Fibroblast of mammary gland (primary cell): ENCODE data around the gene BNIP5.

Source experiments
- DNase-seq: peaks from one replicate; pipeline ENCODE4 v3.0.0-alpha.2; 2010; ENCODE audit warnings: low read depth
- H3K4me3 ChIP-seq: 2 replicates; pipeline ENCODE4 v1.5.1; 2011; ENCODE audit warnings: low read depth, mild to moderate bottlenecking, low read length, moderate library complexity; ENCODE audit not compliant: control insufficient read depth
- CTCF ChIP-seq: conservative IDR thresholded peaks from 2 replicates; pipeline ENCODE4 v1.5.1; 2011; ENCODE audit warnings: low read depth, low read length, inconsistent platforms; ENCODE audit not compliant: control insufficient read depth, insufficient read depth

Gene BNIP5

GRCh38 chr6:36361071-36361470, 24.4 kb upstream of the BNIP5 start:
- DNase-seq: no peak
- no peak overlapping the region for H3K4me3 ChIP-seq
- TF ChIP-seq CTCF: no peak

GRCh38 chr6:36360241-36361054, 23.8 kb upstream of the BNIP5 start:
- TF ChIP-seq CTCF: peak; percentile 81
- no peak overlapping the region for H3K4me3 ChIP-seq
- peak; percentile 66 for DNase-seq

GRCh38 chr6:36358226-36358915, 21.7 kb upstream of the BNIP5 start:
- no peak overlapping the region for H3K4me3 ChIP-seq
- peak; percentile 17 for DNase-seq
- no peak for TF ChIP-seq CTCF

DNA sequence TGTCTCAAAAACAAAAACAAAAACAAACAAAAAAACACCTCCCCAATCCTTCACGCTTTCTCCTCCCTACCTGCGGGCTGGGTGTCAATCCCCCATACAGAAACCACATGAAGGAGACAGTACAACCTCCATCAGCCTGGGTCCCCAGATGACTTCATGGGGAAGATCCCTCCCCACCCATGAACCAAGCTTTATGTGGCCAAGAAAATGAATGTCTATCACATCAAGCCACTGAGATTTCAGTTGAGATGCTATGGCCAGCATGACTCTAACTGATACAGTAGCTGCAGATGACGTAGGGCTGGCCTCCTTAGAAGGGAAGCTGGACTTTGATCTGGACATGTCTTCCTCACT, 21.2 kb upstream of the BNIP5 start:
- no peak for TF ChIP-seq CTCF
- H3K4me3 ChIP-seq: no peak overlapping the region
- no peak for DNase-seq

GRCh38 chr6:36355819-36356218, 19.1 kb upstream of the BNIP5 start:
- DNase-seq: no peak
- TF ChIP-seq CTCF: no peak
- H3K4me3 ChIP-seq: no peak overlapping the region

DNA sequence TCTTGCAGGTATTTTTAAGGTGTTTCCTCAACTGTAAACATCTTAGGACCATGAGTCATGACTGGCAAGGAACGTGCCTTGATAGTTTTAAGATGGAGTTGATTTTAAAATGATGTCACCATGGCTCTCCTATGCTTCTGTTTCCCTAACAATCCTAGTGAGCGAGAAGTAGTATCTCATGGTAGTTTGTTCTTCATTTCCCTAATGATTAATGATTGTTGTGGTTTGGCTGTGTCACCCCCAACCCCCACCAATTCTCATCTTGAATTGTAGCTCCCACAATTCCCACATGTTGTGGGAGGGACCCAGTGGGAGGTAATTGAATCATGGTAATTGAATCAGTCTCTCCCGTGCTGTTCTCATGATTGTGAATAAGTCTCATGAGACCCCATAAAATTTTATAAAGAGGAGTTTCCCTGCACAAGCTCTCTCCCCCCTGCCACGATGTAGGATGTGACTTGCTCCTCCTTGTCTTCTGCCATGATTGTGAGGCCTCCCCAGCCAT, 16.8 kb upstream of the BNIP5 start:
- TF ChIP-seq CTCF: no peak
- DNase-seq: peak; percentile 86
- H3K4me3 ChIP-seq: no peak overlapping the region
